Bronchial epithelial cell (primary cell): ENCODE results near the gene CCL4. TPM values are rescaled to one million over a fixed set of nuclear protein-coding genes. Genes with fewer than 3 reads are reported as not detected.

ENCODE experiments used
- DNase-seq: peaks from one replicate; pipeline ENCODE4 v3.0.0-alpha.2; 2010; ENCODE audit warnings: low read depth
- FAIRE-seq: peaks from 2 replicates; lab custom pipeline; 2011; peaks lifted over from hg19 to GRCh38; lab: Jason Lieb, UNC
- H3K27me3 ChIP-seq: 2 replicates; pipeline ENCODE4 v1.5.1; 2011; ENCODE audit warnings: low read length; ENCODE audit not compliant: control insufficient read depth, insufficient read depth
- H3K36me3 ChIP-seq: 2 replicates; pipeline ENCODE4 v1.5.1; 2011; ENCODE audit warnings: low read length; ENCODE audit not compliant: control insufficient read depth, insufficient read depth
- H3K4me3 ChIP-seq: 2 replicates; pipeline ENCODE4 v1.5.1; 2011; ENCODE audit warnings: mild to moderate bottlenecking, low read depth, low read length, control low read depth
- CTCF ChIP-seq: IDR thresholded peaks from 2 replicates; pipeline ENCODE4 v1.5.1; 2011; ENCODE audit warnings: mild to moderate bottlenecking, moderate library complexity, low read length, control low read depth, inconsistent platforms; ENCODE audit not compliant: insufficient read depth, severe bottlenecking
- total RNA-seq: library from RNA; depleted of rRNA; stranded (reverse); fragments of >200 nt; gene quantifications from 2 replicates; pipeline ENCODE4 v1.2.1, GENCODE V29; 2014

CCL4 gene
- total RNA-seq, 1 donor from 2014 or later, result not detected

- DNase-seq (no peak), FAIRE-seq (no peak)
- Histone ChIP-seq H3K27me3 (peaks cover 3% of the 10 kb centered on the region), H3K4me3 (no peak overlapping the region), H3K36me3 (no peaks in the 10 kb centered on the region)
- TF ChIP-seq CTCF, result no peak
These were observed 49.1 kb downstream of the CCL4 start for GRCh38 chr17:36152639-36153120.

GRCh38 chr17:36153895-36154610 is 50.4 kb downstream of the CCL4 start:
- peaks cover 3% of the 10 kb centered on the region for H3K27me3 ChIP-seq
- H3K36me3 ChIP-seq, result no peaks in the 10 kb centered on the region
- DNase-seq, result no peak
- no peak for FAIRE-seq
- no peak overlapping the region for H3K4me3 ChIP-seq
- no peak for TF ChIP-seq CTCF

Other genes starting within 250 kb of the CCL4 start
- gene HEATR9, start 234.9 kb upstream of the CCL4 start, total RNA-seq, result not detected in 2 replicates
- 0.26 TPM in 1 of 2 replicates, not detected in the other for gene CCL5, start 223.5 kb upstream of the CCL4 start, total RNA-seq
- 0.13 TPM in 1 of 2 replicates, not detected in the other for gene RDM1, start 173.1 kb upstream of the CCL4 start, total RNA-seq
- not detected in 2 replicates for gene LYZL6, start 160.1 kb upstream of the CCL4 start, total RNA-seq
- not detected in 2 replicates for gene CCL16, start 122.3 kb upstream of the CCL4 start, total RNA-seq
- not detected in 2 replicates for gene CCL14, start 117.1 kb upstream of the CCL4 start, total RNA-seq
- not detected in 2 replicates for gene CCL15, start 102.3 kb upstream of the CCL4 start, total RNA-seq
- not detected in 2 replicates for gene CCL23, start 85.9 kb upstream of the CCL4 start, total RNA-seq
- under 0.01 TPM in 1 of 2 replicates, not detected in the other for gene CCL18, start 39.6 kb upstream of the CCL4 start, total RNA-seq
- not detected in 2 replicates for gene CCL3, start 13.7 kb upstream of the CCL4 start, total RNA-seq
- gene TBC1D3B, start 72.8 kb downstream of the CCL4 start, total RNA-seq, result 0.79 and 3.1 TPM in 2 replicates
- gene CCL3L1, start 92.9 kb downstream of the CCL4 start, total RNA-seq, result not detected in 2 replicates
- not detected in 2 replicates for gene CCL4L2, start 107.2 kb downstream of the CCL4 start, total RNA-seq
- 0.13 TPM in 1 of 2 replicates, not detected in the other for gene TBC1D3I, start 160.7 kb downstream of the CCL4 start, total RNA-seq
- not detected in 2 replicates for gene TBC1D3G, start 220.1 kb downstream of the CCL4 start, total RNA-seq